Measurements from ENCODE around the gene EEF1AKMT3.

The EEF1AKMT3 gene

GRCh38 chr12:57822392-57823130, 50.1 kb downstream of the EEF1AKMT3 start:
- no peaks in the 10 kb centered on the region for H3K27me3 ChIP-seq (replicated peaks)
- in situ Hi-C loops (cut with HindIII; ENCODE audit: low pct_ligation_motif_present, low sequenced_read_pairs) = no loop called here
- TF ChIP-seq CTCF (IDR thresholded peaks at IDR 0.05; ENCODE audit: low read depth, low read length, missing control alignments) = no peak
- H3K36me3 ChIP-seq (replicated peaks) = peaks cover 76% of the 10 kb centered on the region
- no peak overlapping the region for H3K27ac ChIP-seq
- DNase-seq = no peak
- no peak overlapping the region for H3K4me3 ChIP-seq (ENCODE audit: low read depth, low read length)

GRCh38 chr12:57823131-57823907, 50.9 kb downstream of the EEF1AKMT3 start:
- peaks cover 81% of the 10 kb centered on the region for H3K36me3 ChIP-seq (replicated peaks)
- in situ Hi-C loops (cut with HindIII; ENCODE audit: low pct_ligation_motif_present, low sequenced_read_pairs) = no loop called here
- no peak overlapping the region for H3K27ac ChIP-seq
- TF ChIP-seq CTCF (IDR thresholded peaks at IDR 0.05; ENCODE audit: low read depth, low read length, missing control alignments) = no peak
- H3K4me3 ChIP-seq (ENCODE audit: low read depth, low read length) = no peak overlapping the region
- no peak for DNase-seq
- H3K27me3 ChIP-seq (replicated peaks) = no peaks in the 10 kb centered on the region

GRCh38 chr12:57823908-57824640, 51.7 kb downstream of the EEF1AKMT3 start:
- no peak overlapping the region for H3K4me3 ChIP-seq (ENCODE audit: low read depth, low read length)
- H3K36me3 ChIP-seq (replicated peaks) = peaks cover 88% of the 10 kb centered on the region
- in situ Hi-C loops (cut with HindIII; ENCODE audit: low pct_ligation_motif_present, low sequenced_read_pairs) = no loop called here
- no peaks in the 10 kb centered on the region for H3K27me3 ChIP-seq (replicated peaks)
- DNase-seq = no peak
- H3K27ac ChIP-seq = no peak overlapping the region
- no peak for TF ChIP-seq CTCF (IDR thresholded peaks at IDR 0.05; ENCODE audit: low read depth, low read length, missing control alignments)

- no peak for DNase-seq
- TF ChIP-seq CTCF (IDR thresholded peaks at IDR 0.05; ENCODE audit: low read depth, low read length, missing control alignments) = no peak
- in situ Hi-C loops (cut with HindIII; ENCODE audit: low pct_ligation_motif_present, low sequenced_read_pairs) = no loop called here
- Histone ChIP-seq H3K4me3 (ENCODE audit: low read depth, low read length) (no peak overlapping the region), H3K27ac (no peak overlapping the region), H3K27me3 (replicated peaks) (no peaks in the 10 kb centered on the region), H3K36me3 (replicated peaks) (peaks cover 79% of the 10 kb centered on the region)
These were observed 53.0 kb downstream of the EEF1AKMT3 start for GRCh38 chr12:57825451-57825850.

- DNase-seq = no peak
- Histone ChIP-seq H3K36me3 (replicated peaks) (peaks cover 71% of the 10 kb centered on the region), H3K4me3 (ENCODE audit: low read depth, low read length) (no peak overlapping the region), H3K27me3 (replicated peaks) (no peaks in the 10 kb centered on the region), H3K27ac (no peak overlapping the region)
- no peak for TF ChIP-seq CTCF (IDR thresholded peaks at IDR 0.05; ENCODE audit: low read depth, low read length, missing control alignments)
- in situ Hi-C loops (cut with HindIII; ENCODE audit: low pct_ligation_motif_present, low sequenced_read_pairs) = no loop called here
These were observed 54.0 kb downstream of the EEF1AKMT3 start for GRCh38 chr12:57826400-57826799.

Measured in brain microvascular endothelial cell (primary cell).